Measurements from ENCODE around the gene CLEC10A.

DNA sequence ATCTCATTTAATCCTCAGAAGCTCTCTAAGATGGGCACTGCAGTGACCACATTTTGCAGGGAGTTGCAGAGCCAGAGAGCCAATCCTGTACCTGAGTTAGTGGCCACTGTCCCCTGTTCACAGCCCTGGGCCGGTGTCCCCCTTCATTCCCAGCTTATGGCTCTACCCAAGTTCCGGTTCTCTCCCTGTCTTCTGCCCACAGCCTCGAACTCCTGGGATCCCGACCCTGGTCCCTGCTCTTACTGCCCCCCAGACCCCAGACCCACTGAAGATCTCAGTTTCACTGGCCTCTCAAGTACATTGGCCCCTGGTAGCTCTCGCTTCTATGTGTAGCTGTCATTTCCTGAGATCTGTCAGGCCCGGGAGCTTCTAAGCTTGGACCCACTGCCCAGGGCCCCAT is 22.4 kb upstream of the CLEC10A start:
- no peak for TF ChIP-seq CTCF (IDR thresholded peaks at IDR 0.05; ENCODE audit: insufficient read depth, low read length, poor library complexity, severe bottlenecking)
- TF ChIP-seq EZH2phosphoT487 (conservative IDR thresholded peaks at IDR 0.05; ENCODE audit: low read length), result no peak
